K562 treated with DMSO at 1 percent for 48 hours (cell line): ENCODE results near the gene PLOD2. TPM values are rescaled to one million over a fixed set of nuclear protein-coding genes. Genes with fewer than 3 reads are reported as not detected.

Experiments
- total RNA-seq: library from RNA; unstranded; fragments of 300-600 nt; gene quantifications from 2 replicates; pipeline ENCODE4 v1.2.3, GENCODE V29; 2022; ENCODE audit warnings: low replicate concordance; ENCODE audit errors: extremely low read depth

The PLOD2 gene
- not detected in 2 replicates for total RNA-seq

DNA sequence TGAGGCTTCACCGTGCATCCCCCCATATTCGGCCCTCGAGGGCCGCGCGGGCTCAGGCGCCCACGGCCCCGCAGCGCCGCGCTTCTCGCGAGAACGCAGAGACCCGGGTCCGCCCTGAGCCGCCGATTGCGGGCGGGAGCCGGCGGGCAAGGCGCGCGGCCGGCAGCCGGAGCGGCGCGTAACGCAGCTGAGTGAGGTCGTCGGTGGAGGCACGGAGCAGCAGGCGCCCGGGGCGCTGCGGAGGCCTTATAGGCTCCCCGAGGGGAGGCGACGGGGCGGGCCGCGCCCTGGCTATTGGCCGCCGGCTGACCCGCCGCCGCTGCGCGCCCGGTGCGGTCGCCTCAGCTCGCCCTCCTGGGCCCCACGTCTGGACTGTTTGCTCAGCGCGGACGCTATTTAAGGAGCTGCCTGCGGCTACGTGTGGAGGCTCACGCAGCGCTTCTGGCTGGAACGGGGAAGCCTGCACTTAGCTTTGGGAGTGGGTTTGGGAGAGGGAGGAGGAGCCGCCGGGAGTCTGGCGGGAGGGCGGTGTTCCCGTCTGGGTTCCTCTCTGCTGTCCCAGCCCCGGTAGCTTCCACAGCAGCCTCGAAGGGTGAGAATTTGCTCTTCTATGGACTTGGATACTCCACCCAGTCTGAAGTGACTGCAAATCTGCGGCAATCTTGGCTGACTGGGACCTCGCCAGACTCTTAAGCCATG lies at the start of gene PLOD2:
TSS of gene PLOD2 (minus strand) at position 221 of the 699 bp plus-strand sequence. CDS start at position 26, 195 bp downstream.

Other genes with a start within 250 kb of the PLOD2 start
- gene PLSCR4, start 89.9 kb upstream of the PLOD2 start, total RNA-seq: not detected in 2 replicates